LNCAP (cell line): ENCODE measurements around the gene COMMD10.

Experiments
- TF ChIP-seq, protein P1 (sequence below): fragments of 450-650 bp; IDR thresholded peaks from 2 replicates; pipeline ENCODE4 v1.5.1; 2017; ENCODE audit warnings: mild to moderate bottlenecking

The COMMD10 gene

DNA sequence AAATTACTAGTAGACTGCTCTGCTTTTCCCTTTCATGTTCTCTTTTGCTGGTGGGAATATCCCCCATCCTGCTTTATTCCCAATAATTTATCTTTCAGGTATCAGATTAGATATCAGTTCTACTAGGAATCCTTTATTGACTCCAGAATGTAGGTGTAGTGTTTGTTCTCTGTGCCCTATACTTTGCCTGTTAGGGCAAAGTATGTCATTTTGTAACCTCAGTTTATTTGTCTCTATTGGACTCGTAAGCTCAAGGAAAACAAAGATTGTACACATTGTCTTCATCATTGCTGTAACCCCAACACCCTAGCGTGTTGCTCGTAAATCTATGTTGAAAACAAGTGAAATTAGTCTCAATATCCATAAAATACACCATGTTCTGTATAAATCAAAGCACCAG is 190.5 kb downstream of the COMMD10 start:
- TF ChIP-seq, protein P1, sequence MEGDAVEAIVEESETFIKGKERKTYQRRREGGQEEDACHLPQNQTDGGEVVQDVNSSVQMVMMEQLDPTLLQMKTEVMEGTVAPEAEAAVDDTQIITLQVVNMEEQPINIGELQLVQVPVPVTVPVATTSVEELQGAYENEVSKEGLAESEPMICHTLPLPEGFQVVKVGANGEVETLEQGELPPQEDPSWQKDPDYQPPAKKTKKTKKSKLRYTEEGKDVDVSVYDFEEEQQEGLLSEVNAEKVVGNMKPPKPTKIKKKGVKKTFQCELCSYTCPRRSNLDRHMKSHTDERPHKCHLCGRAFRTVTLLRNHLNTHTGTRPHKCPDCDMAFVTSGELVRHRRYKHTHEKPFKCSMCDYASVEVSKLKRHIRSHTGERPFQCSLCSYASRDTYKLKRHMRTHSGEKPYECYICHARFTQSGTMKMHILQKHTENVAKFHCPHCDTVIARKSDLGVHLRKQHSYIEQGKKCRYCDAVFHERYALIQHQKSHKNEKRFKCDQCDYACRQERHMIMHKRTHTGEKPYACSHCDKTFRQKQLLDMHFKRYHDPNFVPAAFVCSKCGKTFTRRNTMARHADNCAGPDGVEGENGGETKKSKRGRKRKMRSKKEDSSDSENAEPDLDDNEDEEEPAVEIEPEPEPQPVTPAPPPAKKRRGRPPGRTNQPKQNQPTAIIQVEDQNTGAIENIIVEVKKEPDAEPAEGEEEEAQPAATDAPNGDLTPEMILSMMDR: no peak

DNA sequence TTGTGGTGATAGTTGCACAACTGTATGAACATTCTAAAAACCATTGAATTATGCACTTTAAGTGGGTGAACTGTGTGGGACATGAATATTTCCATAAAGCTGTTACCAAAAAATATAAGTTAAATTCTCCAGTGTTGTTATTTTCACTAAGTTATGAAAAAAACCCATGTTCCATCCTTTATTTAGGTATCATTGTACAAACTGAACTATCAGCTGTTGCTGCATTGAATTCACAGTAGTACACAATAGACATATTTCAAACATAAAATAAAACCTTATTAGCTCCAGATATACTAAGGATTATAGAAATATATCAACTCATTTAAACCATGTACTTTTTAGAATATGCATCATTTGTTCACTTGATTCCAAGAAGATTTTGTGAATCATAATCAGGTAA is 192.1 kb downstream of the COMMD10 start:
- TF ChIP-seq, protein P1: no peak

DNA sequence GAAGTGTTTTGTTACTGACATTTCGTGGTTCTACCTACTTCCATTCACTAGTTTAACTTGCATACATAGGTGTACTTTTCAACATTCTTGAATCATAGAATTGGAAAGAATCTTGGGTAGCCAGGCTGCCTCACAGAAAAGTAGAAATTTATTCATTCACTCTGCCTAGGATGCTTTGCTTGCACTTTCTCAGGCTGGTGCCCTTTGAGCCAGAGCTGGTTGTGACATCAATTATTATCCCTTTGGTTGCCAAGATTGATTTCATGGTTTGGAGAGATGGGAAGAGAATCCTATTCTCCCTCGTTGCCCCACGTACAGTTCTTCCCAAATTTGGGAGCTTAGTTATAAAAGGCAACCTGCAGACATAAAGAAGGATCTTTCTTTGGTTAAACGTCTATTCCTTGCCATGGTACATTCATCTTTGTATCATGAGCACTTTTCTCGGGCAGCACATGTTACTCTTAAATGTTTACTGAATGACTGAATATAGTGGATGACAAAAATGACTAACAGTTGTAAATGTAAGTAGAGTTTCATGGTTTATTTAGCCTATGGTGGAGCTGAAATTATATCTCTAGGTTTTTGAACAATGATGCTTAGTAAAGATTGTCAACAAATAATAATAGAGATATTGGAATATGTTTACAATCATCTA is 195.5 kb downstream of the COMMD10 start:
- TF ChIP-seq, protein P1: no peak

DNA sequence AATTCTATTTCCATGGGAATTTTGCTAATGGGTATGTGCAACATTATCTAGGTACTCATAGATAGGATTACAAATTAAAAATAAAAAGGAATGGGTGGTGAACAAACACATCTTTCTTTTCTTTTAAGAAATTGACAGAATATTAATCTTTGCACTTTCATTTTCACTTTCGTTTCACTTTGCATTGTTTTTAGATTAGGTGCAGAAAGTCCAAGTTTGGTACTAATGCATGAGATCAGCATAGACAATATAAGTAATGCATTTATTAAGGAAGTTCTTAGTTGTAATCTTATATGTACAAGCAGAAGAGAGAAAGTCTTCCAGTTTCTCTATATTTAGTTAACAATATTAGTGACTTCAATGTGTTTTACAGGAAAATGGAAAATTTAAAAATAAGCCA is 196.5 kb downstream of the COMMD10 start:
- TF ChIP-seq, protein P1: no peak

DNA sequence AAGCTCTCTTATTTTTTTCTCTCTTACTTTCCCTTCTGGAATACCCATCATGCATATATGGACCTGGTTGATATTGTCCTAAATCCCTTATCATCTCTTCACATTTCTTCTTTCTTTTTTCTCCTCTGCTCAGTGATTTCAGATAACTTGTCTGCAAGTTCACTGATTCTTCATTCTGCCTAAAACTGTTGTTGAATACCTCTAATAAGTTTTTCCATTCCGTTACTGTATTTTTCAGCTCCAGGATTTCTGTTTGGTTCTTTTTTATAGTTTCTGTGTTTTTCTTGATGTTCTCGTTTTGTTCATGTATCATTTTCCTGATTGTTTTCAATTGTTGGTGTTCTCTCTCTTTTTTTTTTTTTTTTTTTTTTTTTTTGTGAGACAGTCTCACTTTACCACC is 203.7 kb downstream of the COMMD10 start:
- TF ChIP-seq, protein P1: no peak

DNA sequence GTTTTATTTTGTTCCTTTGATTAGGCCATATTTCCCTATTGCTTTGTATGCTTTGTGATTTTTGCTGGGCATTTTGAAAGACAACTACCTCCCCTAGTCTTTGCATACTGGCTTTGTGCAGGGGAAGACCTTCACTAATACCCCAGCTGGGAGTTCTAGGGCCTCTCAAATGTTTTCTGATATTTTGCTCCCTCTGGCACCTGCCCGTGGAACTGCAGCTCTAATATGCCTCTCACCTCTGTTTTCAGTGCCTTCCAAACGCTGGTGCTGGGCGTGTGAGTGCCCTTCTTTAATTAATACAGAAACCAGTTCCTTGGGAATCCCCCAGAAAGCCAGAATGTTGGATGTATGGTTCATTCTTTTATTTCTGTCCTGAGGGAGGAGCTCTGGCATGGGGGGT is 204.5 kb downstream of the COMMD10 start:
- TF ChIP-seq, protein P1: no peak; the same call in 1 of the 2 replicates

DNA sequence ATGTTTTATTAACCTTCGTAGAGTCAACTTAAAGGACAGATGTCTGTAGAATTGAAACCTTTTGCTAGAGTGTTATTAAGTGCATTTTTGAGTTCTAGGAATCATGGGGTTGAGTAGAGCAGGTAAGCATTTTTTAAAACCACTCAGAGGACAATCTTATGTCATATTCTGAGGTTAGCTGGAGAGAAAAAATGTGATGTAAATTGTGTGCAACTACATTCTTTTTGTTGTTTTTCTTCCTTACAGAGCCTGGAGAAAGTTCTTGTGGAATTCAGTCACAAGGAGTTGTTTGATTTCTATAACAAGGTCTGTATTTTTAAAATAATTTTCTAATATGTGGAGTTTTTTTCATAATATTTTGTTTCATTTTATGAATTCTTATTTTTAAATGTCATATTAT is 206.4 kb downstream of the COMMD10 start:
- TF ChIP-seq, protein P1: no peak

DNA sequence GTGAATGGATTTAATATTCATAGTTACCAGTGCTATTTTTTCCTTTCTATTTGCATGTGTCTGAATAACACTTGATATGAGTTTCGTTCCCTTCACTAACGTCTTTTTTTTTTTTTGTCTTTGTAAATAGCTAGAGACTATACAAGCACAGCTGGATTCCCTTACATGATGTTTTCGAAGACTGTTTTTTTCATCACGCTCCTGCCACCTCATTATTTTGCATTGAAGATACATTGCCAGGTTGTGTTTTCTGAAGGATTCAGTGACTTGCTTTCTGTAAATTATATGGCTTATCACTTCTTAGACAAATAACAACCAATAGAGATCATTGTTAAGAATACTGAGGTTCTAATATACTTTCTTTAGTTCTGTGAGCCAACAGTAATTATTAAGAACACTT is 207.5 kb downstream of the COMMD10 start:
- TF ChIP-seq, protein P1: no peak
